Activated naive CD4-positive, alpha-beta T cell treated with anti-CD3 and anti-CD28 coated beads for 36 hours (primary cell): ENCODE data around the gene SYNE2. TPM values are rescaled to one million over a fixed set of nuclear protein-coding genes. Genes with fewer than 3 reads are reported as not detected.
A peak's percentile ranks its signal among the peaks of the same experiment; 100 is the strongest.
"Not testable (repeated sequence)": the region's sequence is repeated elsewhere in the genome, so short reads cannot be mapped to it uniquely, and the experiment has no call there.

ENCODE experiments used
- CTCF ChIA-PET: fragments of 350-600 bp; sonication (Branson Sonifier 250); formaldehyde crosslinking; loops from one replicate; lab custom pipeline; 2021; ENCODE audit warnings: antibody characterized with exemption; lab: Charles Lee
- DNase-seq: peaks from one replicate; pipeline ENCODE4 v3.0.0-alpha.2; 2020
- H3K27ac Mint-ChIP-seq: one replicate; pipeline ENCODE4 v1.8.0; 2021; ENCODE audit warnings: mild to moderate bottlenecking, mixed read lengths
- H3K27me3 Mint-ChIP-seq: one replicate; pipeline ENCODE4 v1.8.0; 2021; ENCODE audit warnings: low read depth, mixed read lengths
- H3K36me3 Mint-ChIP-seq: one replicate; pipeline ENCODE4 v1.8.0; 2021; ENCODE audit warnings: low read depth, mixed read lengths
- H3K4me1 Mint-ChIP-seq: one replicate; pipeline ENCODE4 v1.8.0; 2021; ENCODE audit warnings: low read depth, mixed read lengths
- H3K4me3 Mint-ChIP-seq: one replicate; pipeline ENCODE4 v1.8.0; 2021; ENCODE audit warnings: mild to moderate bottlenecking, moderate library complexity, mixed read lengths
- H3K9me3 Mint-ChIP-seq: one replicate; pipeline ENCODE4 v1.8.0; 2021; ENCODE audit warnings: mixed read lengths
- intact Hi-C: fragments of 100-400 bp; cut with micrococcal nuclease; formaldehyde crosslinking; loops from one replicate; pipeline ENCODE4 v1.15.1; 2023
- total RNA-seq, 2 experiments: library from RNA; stranded (reverse); gene quantifications; one replicate each; pipeline ENCODE4 v1.2.3, GENCODE V29; 2021

SYNE2 gene
- total RNA-seq, 2 experiments from 2014 or later: 22.1 to 22.3 TPM

DNA sequence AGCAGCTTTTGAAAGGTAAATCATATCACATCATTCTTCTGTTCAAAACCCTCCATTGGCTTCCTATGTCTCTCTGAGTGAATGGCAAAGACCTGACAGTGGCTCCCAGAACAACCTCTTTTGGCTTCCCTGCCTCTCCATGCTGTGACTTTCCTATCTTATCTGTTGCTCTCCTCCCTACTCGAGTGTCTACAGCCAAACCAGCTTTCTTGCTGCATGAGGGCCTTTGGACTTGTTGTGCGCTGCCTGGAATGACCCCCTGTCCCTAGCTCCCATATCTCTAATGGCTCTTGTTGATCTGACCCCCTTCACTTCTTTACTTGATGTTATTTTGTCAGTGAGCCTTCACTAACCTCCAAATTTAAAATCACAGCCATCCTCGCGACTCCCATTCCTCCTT is 2.5 kb downstream of the SYNE2 start:
- Mint-ChIP-seq H3K36me3 (peaks cover 3% of the 10 kb centered on the region), H3K4me1 (peaks cover 47% of the 10 kb centered on the region), H3K27me3 (no peaks in the 10 kb centered on the region), H3K4me3 (peak overlapping the region; percentile 0), H3K27ac (no peak overlapping the region), H3K9me3 (no peaks in the 10 kb centered on the region)
- intact Hi-C loops: loop anchor here (2.0 to 10.0 kb wide), 3 partner anchors 14 to 1070 kb away; partner anchors contain the start of genes HSPA2 and PPP1R36
- no peak for DNase-seq
- CTCF ChIA-PET: no interaction called here

DNA sequence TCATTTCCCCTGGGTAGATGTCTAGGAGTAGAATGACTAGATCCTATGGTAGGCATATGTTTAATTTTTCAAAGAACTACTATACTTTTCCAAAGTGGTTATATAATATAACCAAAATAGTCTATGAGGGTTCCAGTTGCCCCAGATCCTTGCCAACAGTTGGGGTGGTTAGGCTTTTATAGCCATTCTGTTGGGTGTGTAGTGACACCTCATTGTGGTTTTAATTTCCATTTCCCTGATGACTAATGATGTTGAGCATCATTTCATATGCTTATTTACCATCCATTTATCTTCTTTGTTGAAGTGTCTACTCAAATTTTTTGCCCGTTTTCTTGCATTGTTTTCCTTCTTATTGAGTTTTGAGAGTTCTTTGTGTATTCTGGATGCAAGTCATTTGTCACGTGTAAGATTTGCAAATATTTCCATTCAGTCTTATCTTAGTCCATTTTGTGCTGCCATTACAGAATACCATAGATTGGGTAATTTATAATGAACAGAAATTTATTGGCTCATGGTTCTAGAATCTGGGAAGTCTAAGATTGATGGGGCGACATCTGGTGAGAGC is 4.7 kb downstream of the SYNE2 start:
- peaks cover 3% of the 10 kb centered on the region for H3K36me3 Mint-ChIP-seq
- DNase-seq: peak; percentile 37
- H3K27me3 Mint-ChIP-seq: no peaks in the 10 kb centered on the region
- no peak overlapping the region for H3K4me3 Mint-ChIP-seq
- H3K27ac Mint-ChIP-seq: peak overlapping the region; percentile 4
- no peaks in the 10 kb centered on the region for H3K9me3 Mint-ChIP-seq
- CTCF ChIA-PET: interaction anchor here (0.7 to 1.0 kb wide), 2 partner anchors 11 kb away, joined by 3 to 7 read pairs; no protein-coding TSS in a partner anchor
- intact Hi-C loops: loop anchor here (10.0 kb wide), 2 partner anchors 687 to 1067 kb away; partner anchors contain the start of genes HSPA2 and PPP1R36
- peaks cover 51% of the 10 kb centered on the region for H3K4me1 Mint-ChIP-seq

DNA sequence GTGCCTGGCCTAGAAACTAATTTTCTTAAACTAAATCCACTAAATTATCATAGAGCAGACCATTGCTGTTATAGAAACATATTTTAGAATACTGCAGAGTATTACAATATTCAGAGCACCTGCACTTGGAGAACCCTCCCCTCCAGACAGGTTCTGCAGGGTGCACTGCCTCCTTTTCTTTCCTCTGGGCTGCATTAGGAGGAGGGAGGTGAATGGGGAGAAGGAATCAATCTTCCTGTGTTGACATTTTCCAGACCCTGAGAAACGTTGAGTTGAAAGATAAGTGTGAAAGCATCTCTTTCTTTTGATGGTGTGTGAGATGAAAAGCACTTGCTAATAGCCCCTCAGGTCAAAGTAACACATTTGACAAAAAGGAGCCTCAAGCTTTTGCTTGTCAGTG is 7.3 kb downstream of the SYNE2 start:
- H3K9me3 Mint-ChIP-seq: no peaks in the 10 kb centered on the region
- CTCF ChIA-PET: interaction anchor here (1.0 kb wide), 1 partner anchor 444 kb away, joined by 3 read pairs; no protein-coding TSS in a partner anchor
- DNase-seq: no peak
- no peak overlapping the region for H3K4me3 Mint-ChIP-seq
- intact Hi-C loops: loop anchor here (5.0 to 10.0 kb wide), 2 partner anchors 133 to 1445 kb away; partner anchors contain the start of gene SGPP1
- H3K4me1 Mint-ChIP-seq: peaks cover 61% of the 10 kb centered on the region
- peaks cover 3% of the 10 kb centered on the region for H3K36me3 Mint-ChIP-seq
- no peaks in the 10 kb centered on the region for H3K27me3 Mint-ChIP-seq
- no peak overlapping the region for H3K27ac Mint-ChIP-seq

DNA sequence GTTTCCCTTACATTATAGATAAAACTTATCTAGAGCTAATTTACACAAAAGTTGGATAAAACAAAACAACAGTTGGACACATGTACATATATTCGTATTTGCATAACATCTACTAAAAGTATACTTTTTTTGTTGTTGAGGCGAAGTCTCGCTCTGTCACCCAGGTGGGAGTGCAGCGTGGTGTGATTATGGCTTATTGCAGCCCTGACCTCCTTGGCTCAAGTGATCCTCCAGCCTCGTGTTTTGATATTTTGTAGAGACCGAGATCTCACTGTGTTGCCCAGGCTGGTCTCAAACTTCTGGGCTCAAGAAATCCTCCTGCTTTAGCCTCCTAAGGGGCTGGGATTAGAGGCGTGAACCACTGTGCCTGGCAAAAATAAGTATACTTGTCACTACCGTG is 9.4 kb downstream of the SYNE2 start:
- no peak for DNase-seq
- intact Hi-C loops: loop anchor here (5.0 to 10.0 kb wide), 2 partner anchors 135 to 1443 kb away; partner anchors contain the start of gene SGPP1
- Mint-ChIP-seq H3K27me3 (no peaks in the 10 kb centered on the region), H3K27ac (no peak overlapping the region), H3K9me3 (no peaks in the 10 kb centered on the region), H3K4me1 (peaks cover 58% of the 10 kb centered on the region), H3K36me3 (peaks cover 3% of the 10 kb centered on the region), H3K4me3 (no peak overlapping the region)
- CTCF ChIA-PET: interaction anchor here (0.9 kb wide), 1 partner anchor 8 kb away, joined by 3 read pairs; no protein-coding TSS in a partner anchor

DNA sequence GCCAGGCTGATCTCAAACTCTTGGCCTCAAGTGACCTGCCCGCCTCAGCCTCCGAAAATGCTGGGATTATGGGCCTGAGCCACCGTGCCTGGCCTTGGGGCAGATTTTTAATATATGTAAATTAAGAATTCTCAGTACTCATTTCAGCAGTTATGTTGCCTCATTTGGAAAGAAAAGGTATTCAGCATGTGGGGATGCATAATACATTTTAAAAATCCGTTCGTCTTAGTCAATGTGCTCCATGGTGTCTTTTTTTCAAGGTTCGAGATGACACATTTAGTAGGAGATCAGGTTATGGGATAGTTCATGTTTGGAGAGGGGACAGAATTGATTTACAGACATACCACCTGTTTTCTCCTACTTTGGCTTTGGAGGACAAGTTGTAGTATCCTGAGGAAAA is 10.2 kb downstream of the SYNE2 start:
- intact Hi-C loops: loop anchor here (5.0 to 10.0 kb wide), 2 partner anchors 136 to 1442 kb away; partner anchors contain the start of gene SGPP1
- no peak overlapping the region for H3K4me3 Mint-ChIP-seq

DNA sequence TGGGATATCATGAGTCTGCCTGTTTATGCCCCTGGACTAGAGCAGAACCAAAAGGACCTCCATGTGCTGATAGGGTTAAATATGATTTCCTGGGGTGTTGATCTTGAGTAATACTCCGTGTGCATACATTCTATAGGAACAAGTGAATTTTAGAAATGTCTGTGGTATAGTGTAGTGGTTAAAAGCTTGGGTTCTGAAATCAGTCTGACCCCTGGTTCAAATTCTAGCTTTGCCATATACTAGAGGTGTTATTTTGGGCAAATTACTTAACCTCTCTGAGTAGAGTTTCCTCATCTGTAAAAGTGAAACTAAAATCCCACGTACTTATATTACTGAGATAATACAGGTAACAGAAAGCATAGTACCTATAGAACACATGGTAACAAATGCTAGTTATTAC is 12.0 kb downstream of the SYNE2 start:
- DNase-seq, H3K9me3 Mint-ChIP-seq, H3K27me3 Mint-ChIP-seq, H3K36me3 Mint-ChIP-seq, CTCF ChIA-PET: not testable (repeated sequence)
- intact Hi-C loops: loop anchor here (1.0 to 10.0 kb wide), 6 partner anchors 8 to 1440 kb away; partner anchors contain the start of gene SGPP1
- Mint-ChIP-seq H3K27ac (peak overlapping the region; percentile 90), H3K4me1 (peaks cover 67% of the 10 kb centered on the region), H3K4me3 (peak overlapping the region; percentile 62)

More for the DNA sequence above, 10.2 kb downstream of the SYNE2 start:
- DNase-seq: no peak
- CTCF ChIA-PET: interaction anchor here (0.9 to 1.5 kb wide), 2 partner anchors 10 to 431 kb away, joined by 3 to 5 read pairs; partner anchors contain the start of genes ESR2 and SYNE2
- Mint-ChIP-seq H3K27ac (no peak overlapping the region), H3K4me1 (peaks cover 55% of the 10 kb centered on the region), H3K9me3 (no peaks in the 10 kb centered on the region), H3K36me3 (no peaks in the 10 kb centered on the region), H3K27me3 (no peaks in the 10 kb centered on the region)

DNA sequence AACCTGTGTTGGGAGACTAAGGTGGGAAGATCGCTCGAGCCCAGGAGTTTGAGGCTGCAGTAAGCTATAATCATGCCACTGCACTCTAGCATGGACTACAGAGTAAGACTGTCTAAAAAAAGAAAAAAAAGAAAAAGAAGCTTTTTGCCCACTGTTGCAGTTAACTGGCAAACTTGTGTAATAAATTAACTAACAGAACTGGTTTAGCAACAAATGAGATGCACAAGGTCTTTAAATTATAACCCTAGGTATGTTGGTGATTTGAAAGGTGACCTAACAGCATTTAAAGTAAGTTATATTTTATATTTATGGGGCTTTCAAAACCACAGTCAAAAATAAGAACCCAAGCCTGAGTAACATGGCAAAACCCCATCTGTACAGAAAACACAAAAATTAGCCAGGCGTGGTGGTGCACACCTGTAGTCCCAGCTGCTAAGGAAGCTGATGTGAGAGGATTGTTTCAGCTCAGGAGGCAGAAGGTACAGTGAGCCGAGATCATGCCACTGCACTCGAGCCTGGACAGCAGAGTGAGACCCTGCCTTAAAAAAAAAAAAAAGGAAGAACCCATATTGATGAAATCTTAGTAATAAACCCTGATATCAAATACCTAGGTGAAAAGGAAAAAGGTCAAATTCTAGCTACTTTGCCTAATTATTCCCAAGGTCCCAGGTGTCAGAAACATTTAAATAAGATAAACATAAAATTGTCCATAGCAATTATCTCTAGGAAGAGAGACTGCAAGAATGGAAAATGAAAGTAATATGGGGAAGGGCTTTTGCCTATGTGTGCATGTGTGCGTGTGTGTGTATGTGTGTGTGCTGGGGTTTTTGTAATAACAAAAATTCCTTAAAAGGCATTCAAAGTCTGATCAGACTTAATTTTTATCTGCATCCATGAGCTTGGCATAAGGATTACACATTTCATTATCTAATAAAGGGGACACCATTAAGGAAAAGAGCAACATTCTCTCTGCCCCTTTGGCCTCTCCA is 15.4 kb downstream of the SYNE2 start:
- peak; percentile 34 for DNase-seq
- CTCF ChIA-PET: interaction anchor here (0.6 to 1.2 kb wide), 7 partner anchors 10 to 41 kb away, joined by 3 to 7 read pairs (median 3); partner anchors contain the start of gene SYNE2
- intact Hi-C loops: loop anchor here (2.0 to 10.0 kb wide), 2 partner anchors 13 to 1437 kb away; no protein-coding TSS in a partner anchor
- Mint-ChIP-seq H3K27ac (no peak overlapping the region), H3K36me3 (no peaks in the 10 kb centered on the region), H3K4me3 (no peak overlapping the region), H3K27me3 (no peaks in the 10 kb centered on the region), H3K9me3 (no peaks in the 10 kb centered on the region), H3K4me1 (peaks cover 63% of the 10 kb centered on the region)

DNA sequence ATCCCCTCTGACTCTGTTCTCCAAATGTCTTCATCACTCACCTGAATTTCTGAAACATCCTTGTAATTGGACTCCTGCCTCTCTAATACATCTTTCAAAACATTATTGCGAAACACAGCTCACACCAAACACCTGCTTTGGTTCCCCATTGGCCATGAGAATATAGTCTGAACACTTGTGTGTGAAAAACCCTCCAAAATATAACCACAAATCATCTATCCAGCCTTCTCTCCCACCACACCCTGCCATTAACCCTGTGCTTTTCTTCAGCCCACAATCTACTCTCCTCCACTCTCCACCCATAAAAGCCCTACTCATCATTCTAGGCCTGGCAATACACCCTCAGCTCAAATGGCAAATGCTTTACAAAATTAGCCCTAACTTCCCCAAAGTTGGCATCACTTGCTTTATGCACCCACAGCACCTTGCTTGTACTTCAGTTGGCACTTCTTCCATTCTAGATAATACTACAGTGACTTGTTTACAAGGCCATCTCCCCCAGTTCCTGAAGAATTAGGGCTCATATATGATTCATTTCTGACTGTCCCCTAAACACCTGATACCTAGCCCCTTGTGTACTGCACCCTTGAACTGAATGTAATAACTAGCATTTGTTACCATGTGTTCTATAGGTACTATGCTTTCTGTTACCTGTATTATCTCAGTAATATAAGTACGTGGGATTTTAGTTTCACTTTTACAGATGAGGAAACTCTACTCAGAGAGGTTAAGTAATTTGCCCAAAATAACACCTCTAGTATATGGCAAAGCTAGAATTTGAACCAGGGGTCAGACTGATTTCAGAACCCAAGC is 17.3 kb downstream of the SYNE2 start:
- H3K36me3 Mint-ChIP-seq, H3K27me3 Mint-ChIP-seq, H3K9me3 Mint-ChIP-seq, CTCF ChIA-PET, DNase-seq: not testable (repeated sequence)
- peak overlapping the region; percentile 47 for H3K4me3 Mint-ChIP-seq
- intact Hi-C loops: loop anchor here (2.0 to 10.0 kb wide), 2 partner anchors 15 to 1435 kb away; no protein-coding TSS in a partner anchor
- H3K27ac Mint-ChIP-seq: peak overlapping the region; percentile 39
- H3K4me1 Mint-ChIP-seq: peaks cover 55% of the 10 kb centered on the region

DNA sequence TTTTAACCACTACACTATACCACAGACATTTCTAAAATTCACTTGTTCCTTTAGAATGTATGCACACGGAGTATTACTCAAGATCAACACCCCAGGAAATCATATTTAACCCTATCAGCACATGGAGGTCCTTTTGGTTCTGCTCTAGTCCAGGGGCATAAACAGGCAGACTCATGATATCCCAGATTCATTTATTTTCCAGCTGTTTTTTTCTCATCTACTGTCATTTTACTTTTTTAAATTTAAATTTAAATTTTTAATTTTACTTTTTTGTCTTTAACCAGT is 17.9 kb downstream of the SYNE2 start:
- H3K4me3 Mint-ChIP-seq, DNase-seq, H3K9me3 Mint-ChIP-seq, H3K27ac Mint-ChIP-seq, H3K36me3 Mint-ChIP-seq, H3K27me3 Mint-ChIP-seq, intact Hi-C loops: not testable (repeated sequence)
- peaks cover 53% of the 10 kb centered on the region for H3K4me1 Mint-ChIP-seq
- CTCF ChIA-PET: interaction anchor here (0.6 kb wide), 1 partner anchor 357 kb away, joined by 3 read pairs; no protein-coding TSS in a partner anchor

DNA sequence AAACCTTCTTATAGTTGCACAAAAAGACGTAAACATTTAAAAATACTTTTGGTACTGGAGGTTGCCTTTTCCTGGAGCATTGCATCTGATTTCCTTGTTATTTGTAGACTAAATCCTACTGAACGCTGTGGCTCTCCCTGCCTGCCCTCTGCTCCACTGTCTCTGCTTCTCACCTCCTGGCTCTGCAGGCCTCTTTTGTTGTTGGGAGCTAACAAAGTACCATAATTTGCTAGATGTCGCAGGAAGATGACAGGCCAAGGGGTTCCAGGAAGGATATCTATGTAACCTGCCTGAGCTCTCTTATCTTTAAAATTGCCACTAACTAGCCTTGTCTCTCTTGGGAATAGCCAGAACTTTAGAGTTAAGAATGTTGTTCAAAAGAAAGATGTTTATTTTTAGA is 21.4 kb downstream of the SYNE2 start:
- intact Hi-C loops: no loop called here
- no peaks in the 10 kb centered on the region for H3K9me3 Mint-ChIP-seq
- peaks cover 35% of the 10 kb centered on the region for H3K4me1 Mint-ChIP-seq
- no peaks in the 10 kb centered on the region for H3K36me3 Mint-ChIP-seq
- no peak for DNase-seq
- CTCF ChIA-PET: interaction anchor here (0.6 to 0.7 kb wide), 3 partner anchors 20 to 354 kb away, joined by 3 to 4 read pairs (median 3); no protein-coding TSS in a partner anchor
- H3K4me3 Mint-ChIP-seq: no peak overlapping the region
- no peaks in the 10 kb centered on the region for H3K27me3 Mint-ChIP-seq
- no peak overlapping the region for H3K27ac Mint-ChIP-seq

DNA sequence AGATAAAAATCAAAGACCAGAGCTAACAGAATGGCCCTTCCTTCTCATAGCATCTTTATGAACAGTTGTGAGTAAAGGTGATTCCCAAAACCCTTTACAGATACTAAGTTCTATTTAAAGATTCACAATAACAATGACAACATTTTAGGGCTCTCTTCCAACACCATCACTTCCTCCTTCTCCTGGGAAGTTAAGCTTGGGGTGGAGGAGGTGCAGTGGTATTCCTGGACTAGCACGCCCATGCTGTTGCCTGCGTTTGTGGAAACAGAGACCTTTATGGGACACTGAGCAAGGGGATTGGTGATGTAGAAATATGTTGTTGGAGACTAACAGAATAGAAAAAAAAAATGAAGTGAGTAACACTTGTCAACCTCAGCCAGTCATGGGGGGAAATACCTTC is 22.5 kb downstream of the SYNE2 start:
- Mint-ChIP-seq H3K27me3 (no peaks in the 10 kb centered on the region), H3K36me3 (no peaks in the 10 kb centered on the region), H3K4me1 (peaks cover 27% of the 10 kb centered on the region), H3K9me3 (no peaks in the 10 kb centered on the region), H3K4me3 (no peak overlapping the region), H3K27ac (no peak overlapping the region)
- CTCF ChIA-PET: no interaction called here
- intact Hi-C loops: no loop called here
- DNase-seq: no peak
